ENCODE measurements around the gene ST7L.

DNA sequence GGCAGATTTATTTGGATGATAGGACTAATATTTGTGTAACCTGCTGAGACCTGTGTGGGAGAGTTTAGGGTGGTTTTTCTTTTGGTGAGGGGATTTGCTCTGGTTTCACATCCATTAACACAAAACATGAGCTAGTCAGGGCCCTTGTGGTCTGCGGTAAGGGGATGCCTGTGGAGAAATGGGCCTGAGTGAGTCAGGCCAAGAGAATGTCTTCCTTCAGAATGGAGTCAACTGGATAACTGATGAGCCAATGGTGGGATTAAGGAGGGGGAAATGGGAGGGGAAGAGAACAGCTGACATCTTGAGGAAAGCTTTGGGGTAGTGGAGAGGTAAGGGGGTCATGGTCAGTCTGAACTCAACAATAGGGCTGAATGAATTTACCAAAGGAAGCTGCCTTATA is 96.3 kb downstream of the ST7L start:
- no peak for TF ChIP-seq YY1 (IDR thresholded peaks at IDR 0.05; ENCODE audit: insufficient read depth, insufficient read length)
- no peak for TF ChIP-seq SUZ12 (IDR thresholded peaks at IDR 0.05; ENCODE audit: extremely low read depth, insufficient read depth, insufficient read length)
- TF ChIP-seq ZNF274 (IDR thresholded peaks at IDR 0.05; ENCODE audit: low read depth, low read length) = no peak

Measured in NT2/D1 (cell line).